ENCODE results near the gene IQCK. TPM values are rescaled to one million over a fixed set of nuclear protein-coding genes. Genes with fewer than 3 reads are reported as not detected.

The IQCK gene
- total RNA-seq, 3 donors from 2014 or later, result 25.9 to 63.8 (median 34.7) TPM

- intact Hi-C loops (cut with DNase I; ENCODE audit: low total_unique reads), result no loop called here
- Histone ChIP-seq H3K4me1 (no peaks in the 10 kb centered on the region), H3K4me3 (no peak overlapping the region), H3K9me3 (no peaks in the 10 kb centered on the region), H3K27ac (no peak overlapping the region), H3K27me3 (no peaks in the 10 kb centered on the region), H3K36me3 (no peaks in the 10 kb centered on the region)
- DNase-seq (ENCODE audit: low spot score in 2 of 2), result no peak
- TF ChIP-seq POLR2A (IDR thresholded peaks at IDR 0.05), result no peak
- TF ChIP-seq CTCF (IDR thresholded peaks at IDR 0.05), result no peak
- no peak for TF ChIP-seq POLR2AphosphoS5 (IDR thresholded peaks at IDR 0.05)
Measured at GRCh38 chr16:19685176-19685575, 32.9 kb upstream of the IQCK start.

- no peak for DNase-seq (ENCODE audit: low spot score in 2 of 2)
- Histone ChIP-seq H3K4me1 (no peaks in the 10 kb centered on the region), H3K9me3 (no peaks in the 10 kb centered on the region), H3K27ac (no peak overlapping the region), H3K36me3 (no peaks in the 10 kb centered on the region), H3K27me3 (no peaks in the 10 kb centered on the region), H3K4me3 (no peak overlapping the region)
- TF ChIP-seq POLR2A (IDR thresholded peaks at IDR 0.05), result no peak
- TF ChIP-seq CTCF (IDR thresholded peaks at IDR 0.05), result no peak
- no peak for TF ChIP-seq POLR2AphosphoS5 (IDR thresholded peaks at IDR 0.05)
- intact Hi-C loops (cut with DNase I; ENCODE audit: low total_unique reads), result no loop called here
Measured at GRCh38 chr16:19687279-19687678, 30.8 kb upstream of the IQCK start.

GRCh38 chr16:19688396-19689024, 29.6 kb upstream of the IQCK start:
- Histone ChIP-seq H3K36me3 (no peaks in the 10 kb centered on the region), H3K27ac (peak overlapping the region; percentile 71 to 78), H3K9me3 (no peaks in the 10 kb centered on the region), H3K4me3 (no peak overlapping the region), H3K4me1 (no peaks in the 10 kb centered on the region), H3K27me3 (no peaks in the 10 kb centered on the region)
- peak in 1 of 2 donors; percentile 47 for DNase-seq (ENCODE audit: low spot score in 2 of 2)
- no peak for TF ChIP-seq POLR2AphosphoS5 (IDR thresholded peaks at IDR 0.05)
- no peak for TF ChIP-seq CTCF (IDR thresholded peaks at IDR 0.05)
- TF ChIP-seq POLR2A (IDR thresholded peaks at IDR 0.05), result no peak
- intact Hi-C loops (cut with DNase I; ENCODE audit: low total_unique reads), result no loop called here

- intact Hi-C loops (cut with DNase I; ENCODE audit: low total_unique reads), result no loop called here
- Histone ChIP-seq H3K36me3 (no peaks in the 10 kb centered on the region), H3K27ac (peak overlapping the region in 1 of 2 donors; percentile 71), H3K4me1 (no peaks in the 10 kb centered on the region), H3K4me3 (no peak overlapping the region), H3K9me3 (no peaks in the 10 kb centered on the region), H3K27me3 (no peaks in the 10 kb centered on the region)
- no peak for DNase-seq (ENCODE audit: low spot score in 2 of 2)
- TF ChIP-seq POLR2AphosphoS5 (IDR thresholded peaks at IDR 0.05), result no peak
- TF ChIP-seq CTCF (IDR thresholded peaks at IDR 0.05), result no peak
- no peak for TF ChIP-seq POLR2A (IDR thresholded peaks at IDR 0.05)
Measured at GRCh38 chr16:19689342-19689741, 28.7 kb upstream of the IQCK start.

GRCh38 chr16:19690196-19690595, 27.9 kb upstream of the IQCK start:
- Histone ChIP-seq H3K9me3 (no peaks in the 10 kb centered on the region), H3K4me3 (no peak overlapping the region), H3K36me3 (no peaks in the 10 kb centered on the region), H3K4me1 (no peaks in the 10 kb centered on the region), H3K27ac (peak overlapping the region; percentile 6 to 44), H3K27me3 (no peaks in the 10 kb centered on the region)
- TF ChIP-seq CTCF (IDR thresholded peaks at IDR 0.05), result no peak
- no peak for TF ChIP-seq POLR2A (IDR thresholded peaks at IDR 0.05)
- TF ChIP-seq POLR2AphosphoS5 (IDR thresholded peaks at IDR 0.05), result no peak
- intact Hi-C loops (cut with DNase I; ENCODE audit: low total_unique reads), result no loop called here
- no peak for DNase-seq (ENCODE audit: low spot score in 2 of 2)

Measured in breast epithelium (tissue), 4 donors.